COR-L47 (cell line): ENCODE results near the gene GALNT12.

ENCODE experiments used
- DNase-seq: peaks from one replicate; lab custom pipeline; 2025; lab: John Stamatoyannopoulos, UW

GALNT12 gene

DNA sequence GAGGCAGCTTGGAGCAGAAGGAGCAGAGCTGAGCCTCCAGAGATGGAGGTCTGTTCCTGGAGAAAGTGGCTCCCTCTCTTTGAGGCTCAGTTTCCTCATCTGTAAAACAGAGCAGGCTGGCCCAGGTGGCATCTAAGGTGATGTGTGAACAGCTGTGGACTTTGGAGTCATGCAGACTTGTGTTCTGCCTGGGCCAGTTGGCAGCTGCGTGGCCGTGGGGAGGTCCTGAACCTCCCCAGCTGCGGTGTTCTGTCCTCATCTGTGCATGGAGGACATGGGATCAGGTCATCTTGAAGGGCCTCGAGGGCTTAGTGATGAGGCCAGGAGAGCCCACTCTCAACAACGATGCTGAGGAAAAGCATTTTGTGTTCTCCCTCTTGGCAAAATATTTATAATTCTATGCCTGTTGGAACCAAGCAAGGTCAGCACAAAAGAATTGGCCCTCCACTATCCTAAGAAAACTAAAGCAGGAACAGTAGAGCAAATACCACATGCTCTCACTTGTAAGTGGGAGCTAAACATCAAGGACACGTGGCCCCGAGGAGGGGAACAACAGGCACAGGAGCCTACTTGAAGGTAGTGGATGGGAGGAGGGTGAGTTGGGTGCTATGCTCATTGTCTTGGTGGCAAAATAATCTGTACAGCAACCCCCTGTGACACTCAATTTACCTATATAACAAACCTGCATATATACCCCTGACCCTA, 73.0 kb downstream of the GALNT12 start:
- DNase-seq: no peak

DNA sequence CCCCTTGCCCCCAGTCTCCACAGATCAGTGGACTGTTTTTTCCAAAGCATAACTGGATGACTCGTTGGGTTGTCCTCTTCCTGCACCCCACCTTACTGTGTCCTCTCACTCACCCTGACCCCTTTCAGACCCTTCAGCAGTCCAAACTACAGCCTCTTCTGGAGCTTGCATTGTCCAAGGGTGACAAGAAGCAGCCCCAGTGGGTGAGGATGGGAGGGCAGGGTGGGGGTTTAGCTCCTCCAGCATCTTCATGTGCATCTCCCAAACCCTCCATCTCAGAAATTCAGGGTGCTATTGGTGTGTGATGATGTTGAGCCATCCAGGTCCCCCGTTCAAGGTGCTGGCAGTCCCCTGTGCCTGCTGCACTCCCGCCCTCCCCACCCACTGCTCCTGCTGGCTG, 73.9 kb downstream of the GALNT12 start:
- DNase-seq: no peak

DNA sequence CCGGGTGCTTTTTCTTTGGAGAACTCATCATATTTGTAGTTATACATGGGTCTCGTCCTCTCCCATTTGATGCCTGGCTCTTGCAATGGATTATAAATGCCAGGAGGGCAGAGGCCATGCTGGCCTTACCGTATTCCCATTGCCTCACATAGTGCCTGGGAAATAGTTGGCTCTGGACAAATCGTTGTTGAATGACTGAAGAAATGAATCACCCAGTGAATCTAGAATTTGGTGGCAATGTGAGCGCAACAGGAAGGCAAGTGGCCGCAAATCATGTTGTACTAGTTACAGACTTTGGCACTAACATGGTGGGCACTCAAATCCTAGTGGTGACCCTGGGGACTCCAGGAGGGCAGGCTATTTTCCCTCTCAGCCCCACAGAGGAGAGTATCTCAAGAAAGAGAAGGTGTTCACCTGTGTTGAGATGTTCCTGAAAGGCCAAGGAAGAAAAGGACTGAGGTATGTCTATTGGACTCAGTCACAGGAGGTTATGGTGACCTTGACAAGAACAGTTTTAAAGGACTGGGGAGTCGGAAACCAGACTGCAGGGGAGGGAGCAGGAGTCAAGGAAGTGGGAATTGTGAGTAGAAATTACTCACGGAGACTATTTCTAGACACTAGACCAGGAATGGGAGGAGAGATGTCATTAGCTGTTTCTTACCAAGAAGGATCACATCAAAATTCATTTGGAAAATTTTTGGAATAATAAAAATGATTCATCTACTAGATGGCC, 74.5 kb downstream of the GALNT12 start:
- DNase-seq: no peak

DNA sequence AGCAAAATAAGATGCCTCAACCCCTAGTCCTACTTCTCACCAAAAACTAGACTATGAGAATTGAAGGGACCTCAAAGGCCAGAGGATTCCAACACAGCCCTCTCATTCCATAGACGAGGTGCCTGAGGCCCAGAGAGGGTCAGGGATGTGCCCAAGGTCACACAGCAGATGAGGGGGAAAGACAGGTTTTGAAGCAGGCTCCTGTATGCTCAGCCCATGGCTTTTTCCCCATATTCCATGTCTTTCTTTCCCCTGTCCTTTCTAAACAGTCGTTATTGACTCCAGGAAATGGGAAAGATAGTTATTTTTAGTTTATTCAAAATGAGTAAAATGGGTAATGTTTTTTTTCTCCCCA, 75.1 kb downstream of the GALNT12 start:
- no peak for DNase-seq

DNA sequence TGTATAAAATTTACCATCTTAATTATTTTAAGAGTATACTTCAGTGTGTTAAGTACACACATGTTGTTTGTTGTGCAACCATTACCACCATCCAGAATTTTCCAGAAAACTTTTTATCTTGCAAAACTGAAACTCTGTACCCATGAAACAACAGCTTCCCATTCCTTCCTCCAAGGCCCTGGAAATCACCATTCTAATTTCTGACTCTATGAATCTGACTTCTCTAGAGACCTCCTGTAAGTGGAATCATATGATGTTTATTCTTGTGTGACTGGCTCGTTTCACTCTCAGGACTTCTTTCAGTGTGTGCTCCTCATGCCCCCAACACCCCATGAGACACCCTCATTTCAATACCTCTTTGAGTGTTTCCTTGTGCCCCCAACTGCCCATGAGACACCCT, 75.8 kb downstream of the GALNT12 start:
- no peak for DNase-seq

DNA sequence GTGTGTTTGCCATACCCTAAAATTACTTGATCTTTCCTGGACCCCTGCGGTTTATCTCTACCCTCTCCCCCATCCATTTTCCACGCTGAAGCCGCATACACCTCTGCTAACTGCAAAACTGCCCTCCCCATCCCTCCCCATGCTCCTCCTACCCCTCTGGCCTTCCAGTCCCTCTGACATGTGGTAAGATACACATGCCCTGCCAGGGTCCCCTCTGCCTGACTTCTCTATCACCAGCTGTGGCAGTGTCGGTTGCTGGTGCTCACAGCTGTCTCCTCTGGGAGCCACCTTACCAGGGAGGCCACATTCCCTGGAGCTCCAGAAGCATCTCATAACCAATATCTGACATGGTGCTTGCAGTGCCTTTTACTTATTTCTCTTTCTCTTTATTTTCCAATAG, 77.4 kb downstream of the GALNT12 start:
- DNase-seq: no peak

DNA sequence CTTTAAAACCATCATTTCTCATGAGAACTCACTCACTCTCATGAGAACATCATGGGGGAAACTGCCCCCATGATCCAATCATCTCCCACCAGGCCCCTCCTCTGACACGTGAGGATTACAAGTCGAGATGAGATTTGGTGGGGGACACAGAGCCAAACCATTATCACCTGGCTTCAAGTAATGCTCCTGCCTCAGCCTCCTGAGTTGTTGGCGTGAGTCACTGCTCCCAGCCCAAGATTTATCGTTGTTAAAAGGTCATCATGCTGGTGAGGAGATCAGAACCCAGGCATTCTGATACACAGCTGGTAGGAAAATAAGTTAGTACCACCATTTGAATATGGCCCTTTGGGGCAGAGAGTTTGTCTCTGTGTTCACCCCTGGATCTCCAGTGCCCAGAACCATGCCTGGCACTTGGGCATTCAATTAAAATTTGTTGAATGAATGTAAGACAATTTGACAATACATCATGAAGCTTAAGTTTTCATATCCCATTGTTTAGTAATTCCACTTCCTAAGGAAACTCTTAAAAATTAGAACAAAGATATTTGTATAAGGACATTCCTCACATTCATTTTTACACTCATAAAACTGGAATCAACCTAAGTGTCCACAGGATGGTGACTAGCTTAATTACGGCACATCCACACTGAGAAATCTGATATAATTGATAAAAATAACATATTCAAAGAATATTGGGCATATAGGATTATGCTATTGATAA, 78.3 kb downstream of the GALNT12 start:
- no peak for DNase-seq

DNA sequence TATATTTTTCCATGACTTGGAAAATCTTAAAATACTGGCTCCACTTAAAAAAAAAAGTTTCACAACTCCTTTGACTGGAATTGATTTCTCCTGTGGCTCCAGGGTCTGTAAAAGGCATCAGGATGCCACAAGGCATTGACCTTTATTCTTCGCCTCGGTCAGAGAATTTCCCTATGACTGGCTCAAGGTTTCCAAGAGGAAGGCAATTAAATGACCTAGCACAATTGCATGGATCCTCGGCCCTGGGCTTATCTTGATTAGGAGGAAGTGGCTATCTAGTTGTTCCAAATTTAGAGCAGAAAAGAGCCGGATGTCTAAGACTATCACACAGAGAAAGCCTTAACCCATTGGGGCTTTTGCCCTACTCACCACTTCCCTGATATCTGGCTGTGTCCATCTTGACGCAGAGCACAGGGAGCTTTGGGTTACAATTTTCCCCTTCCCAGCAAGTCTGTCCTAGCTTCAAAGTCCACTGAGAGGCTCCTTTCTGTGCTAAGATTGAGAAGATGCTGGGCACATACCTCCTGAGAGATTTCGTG, 79.3 kb downstream of the GALNT12 start:
- DNase-seq: no peak

DNA sequence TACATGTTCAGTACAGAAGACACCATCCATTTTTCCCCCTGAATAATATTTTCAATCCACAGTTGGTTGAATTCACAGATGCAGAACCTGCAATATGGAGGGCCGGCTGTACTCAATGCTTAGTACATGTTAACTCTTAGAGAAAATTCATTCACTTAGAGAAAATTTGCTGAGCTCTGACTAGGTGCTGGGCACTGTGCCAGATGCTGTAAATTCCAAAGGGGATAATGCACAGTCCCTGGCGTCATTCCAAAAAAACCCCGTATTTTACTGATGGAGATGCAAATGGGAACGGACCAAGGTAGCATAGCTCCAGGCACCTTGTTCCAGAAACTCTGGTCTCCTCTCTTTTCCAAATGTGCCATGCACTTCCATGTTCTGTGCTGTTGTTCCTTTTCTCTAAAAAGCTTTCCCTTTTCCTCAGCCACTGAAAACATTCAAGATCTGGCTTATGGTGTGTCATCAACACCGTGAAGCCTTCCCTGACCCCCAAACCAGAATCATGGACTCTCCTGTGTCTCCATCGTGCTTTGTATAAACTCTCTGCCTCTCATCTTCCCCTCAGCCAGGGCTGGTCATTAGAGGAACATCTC, 80.5 kb downstream of the GALNT12 start:
- peak; percentile 86 for DNase-seq

DNA sequence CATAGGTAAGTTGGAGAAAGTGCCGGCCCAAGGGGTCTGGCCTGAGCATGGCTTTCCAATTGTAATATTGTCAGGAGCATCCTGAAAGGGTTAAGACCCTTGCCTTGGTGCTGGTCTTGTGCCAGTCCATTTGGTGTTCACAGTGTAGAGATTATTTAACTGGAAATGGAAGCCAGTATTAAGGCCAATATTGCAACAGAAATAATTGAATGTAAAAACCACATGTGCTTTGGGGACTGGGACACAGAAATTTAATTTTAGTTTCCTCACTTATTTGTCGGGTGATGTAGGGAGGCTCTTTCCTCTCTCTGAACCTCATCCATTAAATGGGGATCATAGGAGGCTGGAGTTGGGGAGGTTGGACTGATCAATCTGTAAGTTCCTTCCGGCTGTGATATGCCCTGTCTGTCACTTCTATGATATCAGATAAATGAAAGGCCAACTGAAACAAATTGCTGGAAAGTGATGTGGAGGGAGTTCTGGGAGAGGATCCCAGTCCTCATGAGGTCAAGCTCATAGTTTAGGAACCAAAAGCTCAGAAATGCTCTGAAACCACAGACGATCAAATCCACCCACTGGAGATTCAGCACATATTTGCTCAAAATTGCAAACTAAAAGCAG, 81.4 kb downstream of the GALNT12 start:
- no peak for DNase-seq

DNA sequence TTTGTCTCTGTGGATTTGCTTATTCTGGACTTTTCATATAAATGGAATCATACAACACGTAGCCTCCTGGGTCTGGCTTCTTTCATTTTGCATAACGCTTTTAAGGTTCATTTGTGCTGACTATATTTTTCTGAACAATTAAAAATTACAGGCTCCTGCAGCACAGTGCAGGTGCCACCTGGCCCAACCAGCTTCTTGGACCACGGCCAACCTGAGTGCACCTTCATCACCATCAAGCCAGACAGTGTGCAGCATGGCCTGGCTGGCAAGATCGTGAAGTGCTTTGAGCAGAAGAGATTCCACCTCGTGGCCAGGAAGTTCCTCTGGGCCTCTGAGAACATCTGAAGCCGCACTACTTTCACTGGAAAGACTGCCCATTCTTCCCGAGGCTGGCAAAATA, 82.8 kb downstream of the GALNT12 start:
- DNase-seq: peak; percentile 82

DNA sequence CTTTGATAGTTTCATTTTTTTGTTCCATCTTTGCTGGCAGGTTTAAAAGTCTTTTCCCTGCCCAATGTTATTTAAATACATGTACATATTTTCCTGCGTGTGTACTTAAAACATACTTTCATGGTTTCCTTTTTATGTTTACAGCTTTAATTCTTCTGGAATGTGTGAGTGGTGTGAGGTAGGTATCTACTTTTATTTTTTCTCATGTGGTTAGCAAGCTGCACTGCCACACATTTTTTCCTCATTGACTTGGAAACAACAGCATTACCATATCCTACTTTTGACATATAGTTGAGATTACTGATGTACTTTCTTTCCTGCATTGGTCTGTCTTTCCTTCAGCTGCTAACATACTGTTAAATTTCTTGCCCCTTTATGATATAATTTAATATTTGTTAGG, 84.8 kb downstream of the GALNT12 start:
- no peak for DNase-seq

DNA sequence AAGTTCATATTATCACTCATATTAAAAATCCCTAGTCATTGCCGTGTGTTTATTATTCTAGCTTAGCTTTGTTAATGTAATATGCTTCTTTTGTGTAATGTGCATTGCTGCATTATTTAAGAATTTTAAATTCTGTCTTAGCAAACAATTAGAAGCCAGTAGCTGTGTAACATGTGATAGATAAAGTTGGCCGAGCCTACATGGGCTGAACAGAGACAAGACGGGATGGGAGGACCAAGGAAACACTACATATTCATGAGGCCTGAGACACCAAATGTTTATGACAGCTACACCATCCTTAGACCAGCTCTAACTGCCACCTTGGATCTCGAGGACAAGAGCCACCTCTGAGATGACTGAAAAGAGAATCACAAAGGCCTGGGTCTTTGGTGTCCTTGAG, 85.2 kb downstream of the GALNT12 start:
- no peak for DNase-seq

DNA sequence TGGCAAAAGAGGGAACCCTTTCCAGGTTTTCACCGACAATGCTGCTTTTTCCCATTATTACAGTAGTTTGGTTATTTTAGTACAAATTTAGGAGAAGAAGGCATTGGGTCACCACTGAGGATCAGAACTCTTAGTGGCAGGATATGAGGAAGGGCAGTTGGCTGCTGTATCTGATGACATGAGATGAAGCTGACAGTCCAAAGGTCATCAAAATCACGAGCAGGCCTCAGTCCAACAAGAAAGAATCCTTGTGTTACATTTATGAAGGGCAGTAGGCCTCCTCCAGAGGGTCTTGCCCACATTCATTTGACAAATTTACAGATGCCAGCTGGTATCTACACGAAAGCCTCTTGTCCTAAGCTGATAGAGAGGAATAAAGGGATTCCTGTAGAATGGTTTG, 86.7 kb downstream of the GALNT12 start:
- no peak for DNase-seq

DNA sequence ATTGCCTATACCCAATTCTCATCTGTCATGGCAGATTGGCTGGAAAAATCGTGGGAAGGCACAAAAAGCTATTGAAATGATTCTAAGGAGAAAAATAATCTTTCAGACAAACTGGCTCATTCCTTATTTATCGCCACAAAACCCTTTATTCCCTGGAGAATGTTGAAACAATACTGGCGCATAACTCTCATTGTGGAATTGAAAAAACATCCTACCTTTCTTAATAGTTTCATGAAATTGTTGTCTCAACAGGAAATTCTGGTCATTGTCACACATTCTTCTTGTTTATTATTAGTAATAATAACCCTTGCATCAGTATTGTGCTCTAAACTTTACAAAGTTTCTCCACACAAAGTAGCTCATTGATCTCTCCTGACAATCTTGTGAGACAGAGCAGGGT, 87.3 kb downstream of the GALNT12 start:
- DNase-seq: no peak

DNA sequence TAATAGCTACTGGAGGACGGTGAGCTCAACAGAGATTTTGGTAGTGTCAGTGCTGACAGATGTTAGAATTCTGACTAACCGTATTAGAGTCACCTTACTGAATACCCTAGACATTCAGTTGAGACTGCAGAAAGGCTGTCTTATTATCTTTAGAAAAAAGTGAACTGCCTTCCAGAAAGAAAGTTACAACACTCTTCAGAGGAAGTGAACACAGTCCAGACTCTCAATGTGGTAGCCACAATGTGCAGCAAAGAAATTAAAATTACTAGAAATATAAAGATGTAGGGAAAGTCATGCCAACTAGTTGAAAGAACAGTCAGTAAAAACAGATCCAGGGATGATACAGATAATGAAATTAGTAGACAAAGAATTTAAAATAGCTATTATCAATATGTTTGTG, 89.2 kb downstream of the GALNT12 start:
- no peak for DNase-seq

DNA sequence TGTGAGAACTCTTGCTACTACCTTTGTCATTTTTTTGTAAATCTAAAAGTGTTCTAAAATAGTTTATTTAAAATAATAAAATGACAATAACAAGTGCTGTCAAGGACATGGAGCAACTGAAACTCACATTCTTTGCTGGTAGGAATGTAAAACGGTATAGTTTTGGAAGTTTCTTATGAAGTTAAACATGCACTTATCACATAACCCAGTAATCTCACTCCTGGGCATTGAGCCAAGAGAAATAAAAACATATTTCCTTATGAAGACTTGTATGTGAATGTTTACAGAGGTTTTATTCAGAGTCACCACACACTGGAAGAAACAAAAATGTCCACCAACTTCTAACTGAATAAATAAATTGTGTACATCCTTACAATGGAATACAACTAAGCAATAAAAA, 90.3 kb downstream of the GALNT12 start:
- DNase-seq: no peak

DNA sequence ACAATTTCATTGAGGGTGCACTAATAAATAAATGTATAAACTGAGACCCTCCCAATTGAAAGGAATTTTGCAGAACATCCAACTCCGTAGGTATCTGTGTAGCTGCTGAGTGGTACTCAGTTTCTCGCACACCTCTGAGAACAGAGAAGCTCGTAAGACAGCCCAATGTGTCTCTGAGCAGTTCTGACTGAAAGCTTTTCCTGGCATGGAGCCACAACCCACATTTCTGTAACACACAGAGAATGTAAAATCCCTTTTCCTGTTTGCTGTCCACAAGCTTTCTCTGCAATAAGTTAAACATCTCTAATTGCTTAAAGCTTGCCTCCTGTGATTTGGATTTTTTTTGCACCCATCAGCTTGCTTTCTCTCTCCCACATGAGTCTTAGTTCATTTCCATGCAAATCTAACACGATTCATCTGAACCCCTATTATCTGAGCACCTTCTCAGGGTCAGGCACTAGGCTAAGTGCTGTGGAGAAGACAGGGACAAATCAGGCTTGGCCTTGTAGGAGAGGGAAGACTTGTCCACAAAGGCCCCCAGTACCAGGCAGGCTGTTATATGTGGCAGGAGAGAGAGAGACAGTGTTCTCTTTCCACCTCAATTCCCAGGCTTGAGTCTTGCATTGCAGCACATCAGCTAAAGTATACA, 92.1 kb downstream of the GALNT12 start:
- DNase-seq: peak; percentile 22
